Measurements from ENCODE around the gene ANTKMT.

- TF ChIP-seq CTCF (IDR thresholded peaks at IDR 0.05; ENCODE audit: low read depth, low read length) (no peak), EZH2phosphoT487 (IDR thresholded peaks at IDR 0.05; ENCODE audit: low read depth) (no peak)
Observed at GRCh38 chr16:764184-764750, 43.3 kb downstream of the ANTKMT start.

Measured in OCI-LY3 (cell line).